ENCODE measurements around the gene DBH.

The DBH gene

GRCh38 chr9:133645021-133645765 lies 9.0 kb downstream of the DBH start:
- DNase-seq: no peak

- no peak for DNase-seq
Measured at GRCh38 chr9:133647148-133647547, 11.0 kb downstream of the DBH start.

- DNase-seq: no peak
Measured at GRCh38 chr9:133647765-133648469, 11.8 kb downstream of the DBH start.

GRCh38 chr9:133649194-133649593 lies 13.0 kb downstream of the DBH start:
- DNase-seq: no peak

- DNase-seq: no peak
Measured at GRCh38 chr9:133650026-133650425, 13.9 kb downstream of the DBH start.

- DNase-seq: no peak
Measured at GRCh38 chr9:133653638-133654037, 17.5 kb downstream of the DBH start.

- DNase-seq: no peak
Measured at GRCh38 chr9:133654736-133655657, 18.8 kb downstream of the DBH start.

- no peak for DNase-seq
Measured at GRCh38 chr9:133655701-133656100, 19.5 kb downstream of the DBH start.

- DNase-seq: no peak
Measured at GRCh38 chr9:133656211-133657119, 20.3 kb downstream of the DBH start.

- no peak for DNase-seq
Measured at GRCh38 chr9:133657120-133657661, 21.0 kb downstream of the DBH start.

- peak; percentile 23 for DNase-seq
Measured at GRCh38 chr9:133658442-133659431, 22.6 kb downstream of the DBH start.

- DNase-seq: peak; percentile 31
Measured at GRCh38 chr9:133659516-133659915, 23.4 kb downstream of the DBH start.

- no peak for DNase-seq
Measured at GRCh38 chr9:133661846-133662540, 25.8 kb downstream of the DBH start.

GRCh38 chr9:133664173-133665050 lies 28.2 kb downstream of the DBH start:
- no peak for DNase-seq

GRCh38 chr9:133665096-133665495 lies 28.9 kb downstream of the DBH start:
- no peak for DNase-seq

- DNase-seq: no peak
Measured at GRCh38 chr9:133665535-133665934, 29.4 kb downstream of the DBH start.

GRCh38 chr9:133666387-133666786 lies 30.2 kb downstream of the DBH start:
- DNase-seq: no peak

GRCh38 chr9:133666845-133667244 lies 30.7 kb downstream of the DBH start:
- no peak for DNase-seq

Data from NCI-H524 treated with DMSO at 0.1 percent for 48 hours (cell line).